Measurements from ENCODE around the gene ACTL8. TPM values are rescaled to one million over a fixed set of nuclear protein-coding genes. Genes with fewer than 3 reads are reported as not detected.
A peak's percentile ranks its signal among the peaks of the same experiment; 100 is the strongest.

The ACTL8 gene
- total and polyA plus RNA-seq, 7 experiments from 2014 or later = not detected

- Histone ChIP-seq H3K27ac (ENCODE audit: low read depth, low read length) (no peak overlapping the region), H3K4me3 (ENCODE audit: low read length) (no peak overlapping the region), H3K4me1 (ENCODE audit: control insufficient read depth in 2 of 2, insufficient read depth in 2 of 2, low read length in 2 of 2) (no peaks in the 10 kb centered on the region), H3K9me3 (ENCODE audit: control insufficient read depth in 2 of 3, low read length in 3 of 3) (no peaks in the 10 kb centered on the region), H3K27me3 (ENCODE audit: control insufficient read depth in 2 of 2, insufficient read depth in 2 of 2, low read length in 2 of 2) (peaks cover 0 to 2% of the 10 kb centered on the region in 2 donors), H3K36me3 (ENCODE audit: control insufficient read depth in 2 of 3, insufficient read depth in 3 of 3, low read length in 3 of 3) (no peaks in the 10 kb centered on the region)
- Mint-ChIP-seq H3K36me3 (no peaks in the 10 kb centered on the region), H3K4me1 (peaks cover 0 to 2% (median 0%) of the 10 kb centered on the region in 7 donors), H3K27ac (no peak overlapping the region), H3K4me3 (no peak overlapping the region), H3K9me3 (peaks cover 0 to 10% (median 4%) of the 10 kb centered on the region in 11 donors), H3K27me3 (peaks cover 0 to 38% (median 24%) of the 10 kb centered on the region in 5 donors)
- ChIA-PET POLR2A (no interaction called here), CTCF (no interaction called here)
- ATAC-seq (no peak), DNase-seq (no peak)
- intact Hi-C loops (cut with micrococcal nuclease) = no loop called here
These were observed 90.5 kb downstream of the ACTL8 start for GRCh38 chr1:17845583-17845982.

- POLR2A ChIA-PET = no interaction called here
- Histone ChIP-seq H3K9me3 (ENCODE audit: control insufficient read depth in 2 of 3, low read length in 3 of 3) (no peaks in the 10 kb centered on the region), H3K36me3 (ENCODE audit: control insufficient read depth in 2 of 3, insufficient read depth in 3 of 3, low read length in 3 of 3) (no peaks in the 10 kb centered on the region), H3K27ac (ENCODE audit: low read depth, low read length) (no peak overlapping the region), H3K4me1 (ENCODE audit: control insufficient read depth in 2 of 2, insufficient read depth in 2 of 2, low read length in 2 of 2) (no peaks in the 10 kb centered on the region), H3K4me3 (ENCODE audit: low read length) (no peak overlapping the region), H3K27me3 (ENCODE audit: control insufficient read depth in 2 of 2, insufficient read depth in 2 of 2, low read length in 2 of 2) (peaks cover 0 to 2% of the 10 kb centered on the region in 2 donors)
- Mint-ChIP-seq H3K36me3 (no peaks in the 10 kb centered on the region), H3K27ac (no peak overlapping the region), H3K27me3 (peaks cover 0 to 37% (median 24%) of the 10 kb centered on the region in 5 donors), H3K9me3 (peaks cover 0 to 10% (median 4%) of the 10 kb centered on the region in 11 donors), H3K4me1 (peaks cover 0 to 2% (median 0%) of the 10 kb centered on the region in 7 donors), H3K4me3 (no peak overlapping the region)
- intact Hi-C loops (cut with micrococcal nuclease) = no loop called here
- DNase-seq (no peak), ATAC-seq (no peak)
- CTCF ChIA-PET = no interaction called here
These were observed 91.2 kb downstream of the ACTL8 start for GRCh38 chr1:17846341-17846740.

- ChIA-PET CTCF (no interaction called here), POLR2A (no interaction called here)
- DNase-seq (no peak), ATAC-seq (no peak)
- Mint-ChIP-seq H3K27ac (no peak overlapping the region), H3K9me3 (peaks cover 0 to 10% (median 4%) of the 10 kb centered on the region in 11 donors), H3K4me3 (no peak overlapping the region), H3K27me3 (peaks cover 0 to 32% (median 22%) of the 10 kb centered on the region in 5 donors), H3K36me3 (no peaks in the 10 kb centered on the region), H3K4me1 (peaks cover 0 to 2% (median 0%) of the 10 kb centered on the region in 7 donors)
- Histone ChIP-seq H3K27me3 (ENCODE audit: control insufficient read depth in 2 of 2, insufficient read depth in 2 of 2, low read length in 2 of 2) (peaks cover 0 to 2% of the 10 kb centered on the region in 2 donors), H3K4me1 (ENCODE audit: control insufficient read depth in 2 of 2, insufficient read depth in 2 of 2, low read length in 2 of 2) (no peaks in the 10 kb centered on the region), H3K36me3 (ENCODE audit: control insufficient read depth in 2 of 3, insufficient read depth in 3 of 3, low read length in 3 of 3) (no peaks in the 10 kb centered on the region), H3K4me3 (ENCODE audit: low read length) (no peak overlapping the region), H3K27ac (ENCODE audit: low read depth, low read length) (no peak overlapping the region), H3K9me3 (ENCODE audit: control insufficient read depth in 2 of 3, low read length in 3 of 3) (no peaks in the 10 kb centered on the region)
- intact Hi-C loops (cut with micrococcal nuclease) = no loop called here
These were observed 92.0 kb downstream of the ACTL8 start for GRCh38 chr1:17847111-17847510.

- H3K27ac Mint-ChIP-seq = no peak overlapping the region
- ChIA-PET CTCF (no interaction called here), POLR2A (no interaction called here)
- peaks cover 0 to 10% (median 4%) of the 10 kb centered on the region in 11 donors for H3K9me3 Mint-ChIP-seq
- peaks cover 0 to 2% (median 0%) of the 10 kb centered on the region in 7 donors for H3K4me1 Mint-ChIP-seq
- no peaks in the 10 kb centered on the region for H3K36me3 Mint-ChIP-seq
- no peaks in the 10 kb centered on the region for H3K4me1 ChIP-seq (ENCODE audit: control insufficient read depth in 2 of 2, insufficient read depth in 2 of 2, low read length in 2 of 2)
- intact Hi-C loops (cut with micrococcal nuclease) = no loop called here
- no peaks in the 10 kb centered on the region for H3K27me3 ChIP-seq (ENCODE audit: control insufficient read depth in 2 of 2, insufficient read depth in 2 of 2, low read length in 2 of 2)
- H3K4me3 ChIP-seq (ENCODE audit: low read length) = no peak overlapping the region
- no peak overlapping the region for H3K27ac ChIP-seq (ENCODE audit: low read depth, low read length)
- H3K9me3 ChIP-seq (ENCODE audit: control insufficient read depth in 2 of 3, low read length in 3 of 3) = no peaks in the 10 kb centered on the region
- DNase-seq (no peak), ATAC-seq (no peak)
- no peak overlapping the region for H3K4me3 Mint-ChIP-seq
- peaks cover 0 to 14% (median 8%) of the 10 kb centered on the region in 5 donors for H3K27me3 Mint-ChIP-seq
- H3K36me3 ChIP-seq (ENCODE audit: control insufficient read depth in 2 of 3, insufficient read depth in 3 of 3, low read length in 3 of 3) = no peaks in the 10 kb centered on the region
These were observed 94.1 kb downstream of the ACTL8 start for GRCh38 chr1:17849216-17849615.

GRCh38 chr1:17851056-17851455 is 95.9 kb downstream of the ACTL8 start:
- DNase-seq = no peak
- no peak for ATAC-seq
- Mint-ChIP-seq H3K36me3 (no peaks in the 10 kb centered on the region), H3K27ac (no peak overlapping the region), H3K27me3 (peaks cover 0 to 17% (median 8%) of the 10 kb centered on the region in 5 donors), H3K4me1 (peaks cover 0 to 2% (median 0%) of the 10 kb centered on the region in 7 donors), H3K4me3 (no peak overlapping the region), H3K9me3 (peaks cover 0 to 10% (median 4%) of the 10 kb centered on the region in 11 donors)
- Histone ChIP-seq H3K4me3 (ENCODE audit: low read length) (no peak overlapping the region), H3K9me3 (ENCODE audit: control insufficient read depth in 2 of 3, low read length in 3 of 3) (no peaks in the 10 kb centered on the region), H3K27me3 (ENCODE audit: control insufficient read depth in 2 of 2, insufficient read depth in 2 of 2, low read length in 2 of 2) (no peaks in the 10 kb centered on the region), H3K27ac (ENCODE audit: low read depth, low read length) (no peak overlapping the region), H3K36me3 (ENCODE audit: control insufficient read depth in 2 of 3, insufficient read depth in 3 of 3, low read length in 3 of 3) (no peaks in the 10 kb centered on the region), H3K4me1 (ENCODE audit: control insufficient read depth in 2 of 2, insufficient read depth in 2 of 2, low read length in 2 of 2) (no peaks in the 10 kb centered on the region)
- intact Hi-C loops (cut with micrococcal nuclease) = no loop called here
- POLR2A ChIA-PET = no interaction called here
- CTCF ChIA-PET = no interaction called here

- POLR2A ChIA-PET = no interaction called here
- no peak overlapping the region for H3K4me3 ChIP-seq (ENCODE audit: low read length)
- H3K9me3 ChIP-seq (ENCODE audit: control insufficient read depth in 2 of 3, low read length in 3 of 3) = no peaks in the 10 kb centered on the region
- peak overlapping the region in 1 of 9 donors; percentile 62 for H3K27ac Mint-ChIP-seq
- H3K27me3 ChIP-seq (ENCODE audit: control insufficient read depth in 2 of 2, insufficient read depth in 2 of 2, low read length in 2 of 2) = no peaks in the 10 kb centered on the region
- intact Hi-C loops (cut with micrococcal nuclease) = no loop called here
- CTCF ChIA-PET = no interaction called here
- no peaks in the 10 kb centered on the region for H3K36me3 ChIP-seq (ENCODE audit: control insufficient read depth in 2 of 3, insufficient read depth in 3 of 3, low read length in 3 of 3)
- ATAC-seq = no peak
- no peaks in the 10 kb centered on the region for H3K4me1 ChIP-seq (ENCODE audit: control insufficient read depth in 2 of 2, insufficient read depth in 2 of 2, low read length in 2 of 2)
- peaks cover 0 to 2% (median 0%) of the 10 kb centered on the region in 7 donors for H3K4me1 Mint-ChIP-seq
- no peak for DNase-seq
- no peak overlapping the region for H3K27ac ChIP-seq (ENCODE audit: low read depth, low read length)
- peaks cover 0 to 10% (median 4%) of the 10 kb centered on the region in 11 donors for H3K9me3 Mint-ChIP-seq
- H3K36me3 Mint-ChIP-seq = no peaks in the 10 kb centered on the region
- no peak overlapping the region for H3K4me3 Mint-ChIP-seq
- peaks cover 0 to 19% (median 8%) of the 10 kb centered on the region in 5 donors for H3K27me3 Mint-ChIP-seq
These were observed 97.2 kb downstream of the ACTL8 start for GRCh38 chr1:17852383-17852782.

- intact Hi-C loops (cut with micrococcal nuclease) = no loop called here
- Histone ChIP-seq H3K27ac (ENCODE audit: low read depth, low read length) (no peak overlapping the region), H3K9me3 (ENCODE audit: control insufficient read depth in 2 of 3, low read length in 3 of 3) (no peaks in the 10 kb centered on the region), H3K4me3 (ENCODE audit: low read length) (no peak overlapping the region), H3K27me3 (ENCODE audit: control insufficient read depth in 2 of 2, insufficient read depth in 2 of 2, low read length in 2 of 2) (no peaks in the 10 kb centered on the region), H3K4me1 (ENCODE audit: control insufficient read depth in 2 of 2, insufficient read depth in 2 of 2, low read length in 2 of 2) (no peaks in the 10 kb centered on the region), H3K36me3 (ENCODE audit: control insufficient read depth in 2 of 3, insufficient read depth in 3 of 3, low read length in 3 of 3) (no peaks in the 10 kb centered on the region)
- POLR2A ChIA-PET = no interaction called here
- Mint-ChIP-seq H3K27ac (no peak overlapping the region), H3K27me3 (peaks cover 0 to 13% (median 9%) of the 10 kb centered on the region in 5 donors), H3K9me3 (peaks cover 0 to 10% (median 0%) of the 10 kb centered on the region in 11 donors), H3K36me3 (no peaks in the 10 kb centered on the region), H3K4me1 (peaks cover 0 to 2% (median 0%) of the 10 kb centered on the region in 7 donors), H3K4me3 (no peak overlapping the region)
- no peak for DNase-seq
- CTCF ChIA-PET = interaction anchor here (0.6 kb wide), 1 partner anchor 1288 kb away, joined by 3 read pairs; no protein-coding TSS in a partner anchor
- ATAC-seq = no peak
These were observed 98.3 kb downstream of the ACTL8 start for GRCh38 chr1:17853241-17853935.

All from naive thymus-derived CD4-positive, alpha-beta T cell (primary cell).